HepG2 (cell line): ENCODE measurements around the gene CCDC116. TPM values are rescaled to one million over a fixed set of nuclear protein-coding genes. Genes with fewer than 3 reads are reported as not detected.

Experiments used
- MIER3 ChIP-seq: IDR thresholded peaks from 2 replicates; pipeline ENCODE4 v1.6.1; 2016; ENCODE audit warnings: missing compliant biosample characterization, borderline replicate concordance
- NFYB ChIP-seq: sonication (generic); formaldehyde crosslinking; IDR thresholded peaks from 2 replicates; pipeline ENCODE4 v1.4.0; 2020; ENCODE audit warnings: missing genetic modification reagents
- TRIM24 ChIP-seq: sonication (generic); formaldehyde crosslinking; IDR thresholded peaks from 2 replicates; pipeline ENCODE4 v1.8.0; 2022; ENCODE audit warnings: mild to moderate bottlenecking, missing genetic modification reagents
- ZHX2 ChIP-seq, 2 experiments: sonication (generic) in 1 of 2; formaldehyde crosslinking in 1 of 2; IDR thresholded peaks; 2 replicates each; pipeline versions ENCODE4 v1.6.1 to v1.9.0; 2014 to 2022; ENCODE audit warnings: antibody characterized with exemption in 1 of 2, borderline replicate concordance in 1 of 2, inconsistent platforms in 1 of 2, low read depth in 1 of 2, missing genetic modification reagents in 1 of 2
- ZNF318 ChIP-seq: sonication (generic); formaldehyde crosslinking; IDR thresholded peaks from 2 replicates; pipeline ENCODE4 v1.4.0; 2020; ENCODE audit warnings: mild to moderate bottlenecking, missing genetic modification reagents
- ZNF678 ChIP-seq: sonication (generic); formaldehyde crosslinking; IDR thresholded peaks from 2 replicates; pipeline ENCODE4 v1.4.0; 2020; ENCODE audit warnings: mild to moderate bottlenecking, missing genetic modification reagents
- ZNF775 ChIP-seq: sonication (generic); formaldehyde crosslinking; IDR thresholded peaks from 2 replicates; pipeline ENCODE4 v1.4.0; 2020; ENCODE audit warnings: missing genetic modification reagents, mild to moderate bottlenecking, moderate library complexity, borderline replicate concordance
- polyA plus RNA-seq, 8 experiments: library from polyadenylated mRNA; depleted of rRNA in 3 of 8; stranded (reverse) in 7 of 8; unstranded in 1 of 8; fragments of >200 nt; fragmentation: Illumina TruSeq in 4 of 8; extraction: Trizol in 4 of 8; gene quantifications; 2 replicates each; pipeline versions ENCODE4 v1.2.1 to v1.2.3, GENCODE V29; 2011 to 2016; ENCODE audit warnings: low read depth in 4 of 8, missing spikeins in 1 of 8, mixed read lengths in 1 of 8; ENCODE audit not compliant: insufficient read depth in 1 of 8
- total RNA-seq, 5 experiments: library from RNA; depleted of rRNA; stranded (reverse); fragments of >200 nt; fragmentation: Illumina TruSeq; extraction: Trizol; gene quantifications; 2 replicates each; pipeline ENCODE4 v1.2.3, GENCODE V29; 2016; ENCODE audit warnings: low read depth in 1 of 5
- TF ChIP-seq, protein P1 (sequence below): sonication (generic); formaldehyde crosslinking; IDR thresholded peaks from 2 replicates; pipeline ENCODE4 v1.9.0; 2021; ENCODE audit warnings: mild to moderate bottlenecking, missing genetic modification reagents

Gene CCDC116
- total and polyA plus RNA-seq, 2 of the 13 experiments (the other 11 are each of a cell fraction or from before 2014, with no cell fraction given), result 0.15 to 0.33 TPM

GRCh38 chr22:21651521-21652009 is 19.0 kb downstream of the CCDC116 start (continued):
- TF ChIP-seq ZHX2 (IDR thresholded peaks at IDR 0.05; ENCODE audit: low read depth) (no peak), ZHX2 (CRISPR knock-in tag; IDR thresholded peaks at IDR 0.05; ENCODE audit: borderline replicate concordance) (no peak), ZNF775 (CRISPR knock-in tag) (no peak), TRIM24 (CRISPR knock-in tag) (no peak), ZNF678 (CRISPR knock-in tag) (no peak), ZNF318 (CRISPR knock-in tag) (no peak), MIER3 (no peak), NFYB (no peak)
- TF ChIP-seq, protein P1, sequence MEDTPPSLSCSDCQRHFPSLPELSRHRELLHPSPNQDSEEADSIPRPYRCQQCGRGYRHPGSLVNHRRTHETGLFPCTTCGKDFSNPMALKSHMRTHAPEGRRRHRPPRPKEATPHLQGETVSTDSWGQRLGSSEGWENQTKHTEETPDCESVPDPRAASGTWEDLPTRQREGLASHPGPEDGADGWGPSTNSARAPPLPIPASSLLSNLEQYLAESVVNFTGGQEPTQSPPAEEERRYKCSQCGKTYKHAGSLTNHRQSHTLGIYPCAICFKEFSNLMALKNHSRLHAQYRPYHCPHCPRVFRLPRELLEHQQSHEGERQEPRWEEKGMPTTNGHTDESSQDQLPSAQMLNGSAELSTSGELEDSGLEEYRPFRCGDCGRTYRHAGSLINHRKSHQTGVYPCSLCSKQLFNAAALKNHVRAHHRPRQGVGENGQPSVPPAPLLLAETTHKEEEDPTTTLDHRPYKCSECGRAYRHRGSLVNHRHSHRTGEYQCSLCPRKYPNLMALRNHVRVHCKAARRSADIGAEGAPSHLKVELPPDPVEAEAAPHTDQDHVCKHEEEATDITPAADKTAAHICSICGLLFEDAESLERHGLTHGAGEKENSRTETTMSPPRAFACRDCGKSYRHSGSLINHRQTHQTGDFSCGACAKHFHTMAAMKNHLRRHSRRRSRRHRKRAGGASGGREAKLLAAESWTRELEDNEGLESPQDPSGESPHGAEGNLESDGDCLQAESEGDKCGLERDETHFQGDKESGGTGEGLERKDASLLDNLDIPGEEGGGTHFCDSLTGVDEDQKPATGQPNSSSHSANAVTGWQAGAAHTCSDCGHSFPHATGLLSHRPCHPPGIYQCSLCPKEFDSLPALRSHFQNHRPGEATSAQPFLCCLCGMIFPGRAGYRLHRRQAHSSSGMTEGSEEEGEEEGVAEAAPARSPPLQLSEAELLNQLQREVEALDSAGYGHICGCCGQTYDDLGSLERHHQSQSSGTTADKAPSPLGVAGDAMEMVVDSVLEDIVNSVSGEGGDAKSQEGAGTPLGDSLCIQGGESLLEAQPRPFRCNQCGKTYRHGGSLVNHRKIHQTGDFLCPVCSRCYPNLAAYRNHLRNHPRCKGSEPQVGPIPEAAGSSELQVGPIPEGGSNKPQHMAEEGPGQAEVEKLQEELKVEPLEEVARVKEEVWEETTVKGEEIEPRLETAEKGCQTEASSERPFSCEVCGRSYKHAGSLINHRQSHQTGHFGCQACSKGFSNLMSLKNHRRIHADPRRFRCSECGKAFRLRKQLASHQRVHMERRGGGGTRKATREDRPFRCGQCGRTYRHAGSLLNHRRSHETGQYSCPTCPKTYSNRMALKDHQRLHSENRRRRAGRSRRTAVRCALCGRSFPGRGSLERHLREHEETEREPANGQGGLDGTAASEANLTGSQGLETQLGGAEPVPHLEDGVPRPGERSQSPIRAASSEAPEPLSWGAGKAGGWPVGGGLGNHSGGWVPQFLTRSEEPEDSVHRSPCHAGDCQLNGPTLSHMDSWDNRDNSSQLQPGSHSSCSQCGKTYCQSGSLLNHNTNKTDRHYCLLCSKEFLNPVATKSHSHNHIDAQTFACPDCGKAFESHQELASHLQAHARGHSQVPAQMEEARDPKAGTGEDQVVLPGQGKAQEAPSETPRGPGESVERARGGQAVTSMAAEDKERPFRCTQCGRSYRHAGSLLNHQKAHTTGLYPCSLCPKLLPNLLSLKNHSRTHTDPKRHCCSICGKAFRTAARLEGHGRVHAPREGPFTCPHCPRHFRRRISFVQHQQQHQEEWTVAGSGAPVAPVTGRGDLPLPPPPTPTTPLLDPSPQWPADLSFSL (CRISPR knock-in tag), result no peak
